Measurements from ENCODE around the gene PGM1.

- TF ChIP-seq, protein P1, sequence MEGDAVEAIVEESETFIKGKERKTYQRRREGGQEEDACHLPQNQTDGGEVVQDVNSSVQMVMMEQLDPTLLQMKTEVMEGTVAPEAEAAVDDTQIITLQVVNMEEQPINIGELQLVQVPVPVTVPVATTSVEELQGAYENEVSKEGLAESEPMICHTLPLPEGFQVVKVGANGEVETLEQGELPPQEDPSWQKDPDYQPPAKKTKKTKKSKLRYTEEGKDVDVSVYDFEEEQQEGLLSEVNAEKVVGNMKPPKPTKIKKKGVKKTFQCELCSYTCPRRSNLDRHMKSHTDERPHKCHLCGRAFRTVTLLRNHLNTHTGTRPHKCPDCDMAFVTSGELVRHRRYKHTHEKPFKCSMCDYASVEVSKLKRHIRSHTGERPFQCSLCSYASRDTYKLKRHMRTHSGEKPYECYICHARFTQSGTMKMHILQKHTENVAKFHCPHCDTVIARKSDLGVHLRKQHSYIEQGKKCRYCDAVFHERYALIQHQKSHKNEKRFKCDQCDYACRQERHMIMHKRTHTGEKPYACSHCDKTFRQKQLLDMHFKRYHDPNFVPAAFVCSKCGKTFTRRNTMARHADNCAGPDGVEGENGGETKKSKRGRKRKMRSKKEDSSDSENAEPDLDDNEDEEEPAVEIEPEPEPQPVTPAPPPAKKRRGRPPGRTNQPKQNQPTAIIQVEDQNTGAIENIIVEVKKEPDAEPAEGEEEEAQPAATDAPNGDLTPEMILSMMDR (IDR thresholded peaks at IDR 0.05), result no peak
- TF ChIP-seq ETV6 (CRISPR knock-in tag; IDR thresholded peaks at IDR 0.05), result no peak
- no peak for TF ChIP-seq TP53 (CRISPR knock-in tag; IDR thresholded peaks at IDR 0.05)
- TF ChIP-seq NR3C1 (CRISPR knock-in tag; conservative IDR thresholded peaks at IDR 0.05; ENCODE audit: low read depth), result no peak
- TF ChIP-seq USF2 (CRISPR knock-in tag; IDR thresholded peaks at IDR 0.05), result no peak
- TF ChIP-seq ATF3 (CRISPR knock-in tag; conservative IDR thresholded peaks at IDR 0.05), result no peak
- no peak for TF ChIP-seq CREB1 (CRISPR knock-in tag; IDR thresholded peaks at IDR 0.05)
- TF ChIP-seq NFE2L1 (CRISPR knock-in tag; IDR thresholded peaks at IDR 0.05), result no peak
- TF ChIP-seq, protein P2, sequence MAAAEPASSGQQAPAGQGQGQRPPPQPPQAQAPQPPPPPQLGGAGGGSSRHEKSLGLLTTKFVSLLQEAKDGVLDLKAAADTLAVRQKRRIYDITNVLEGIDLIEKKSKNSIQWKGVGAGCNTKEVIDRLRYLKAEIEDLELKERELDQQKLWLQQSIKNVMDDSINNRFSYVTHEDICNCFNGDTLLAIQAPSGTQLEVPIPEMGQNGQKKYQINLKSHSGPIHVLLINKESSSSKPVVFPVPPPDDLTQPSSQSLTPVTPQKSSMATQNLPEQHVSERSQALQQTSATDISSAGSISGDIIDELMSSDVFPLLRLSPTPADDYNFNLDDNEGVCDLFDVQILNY (CRISPR knock-in tag; IDR thresholded peaks at IDR 0.05), result no peak
- no peak for TF ChIP-seq JUN (CRISPR knock-in tag; IDR thresholded peaks at IDR 0.05)
- no peak for TF ChIP-seq IRF2 (CRISPR knock-in tag; IDR thresholded peaks at IDR 0.05; ENCODE audit: borderline replicate concordance, low read depth)
These were observed 10.6 kb downstream of the PGM1 start for GRCh38 chr1:63603810-63604209.

Data from WTC11 (cell line).